GM04503 (cell line): ENCODE measurements around the gene BZW2.
A peak's percentile ranks its signal among the peaks of the same experiment; 100 is the strongest.

Source experiments
- DNase-seq: peaks from one replicate; pipeline ENCODE4 v3.0.0-alpha.2; 2012; ENCODE audit warnings: low read depth

The BZW2 gene

DNA sequence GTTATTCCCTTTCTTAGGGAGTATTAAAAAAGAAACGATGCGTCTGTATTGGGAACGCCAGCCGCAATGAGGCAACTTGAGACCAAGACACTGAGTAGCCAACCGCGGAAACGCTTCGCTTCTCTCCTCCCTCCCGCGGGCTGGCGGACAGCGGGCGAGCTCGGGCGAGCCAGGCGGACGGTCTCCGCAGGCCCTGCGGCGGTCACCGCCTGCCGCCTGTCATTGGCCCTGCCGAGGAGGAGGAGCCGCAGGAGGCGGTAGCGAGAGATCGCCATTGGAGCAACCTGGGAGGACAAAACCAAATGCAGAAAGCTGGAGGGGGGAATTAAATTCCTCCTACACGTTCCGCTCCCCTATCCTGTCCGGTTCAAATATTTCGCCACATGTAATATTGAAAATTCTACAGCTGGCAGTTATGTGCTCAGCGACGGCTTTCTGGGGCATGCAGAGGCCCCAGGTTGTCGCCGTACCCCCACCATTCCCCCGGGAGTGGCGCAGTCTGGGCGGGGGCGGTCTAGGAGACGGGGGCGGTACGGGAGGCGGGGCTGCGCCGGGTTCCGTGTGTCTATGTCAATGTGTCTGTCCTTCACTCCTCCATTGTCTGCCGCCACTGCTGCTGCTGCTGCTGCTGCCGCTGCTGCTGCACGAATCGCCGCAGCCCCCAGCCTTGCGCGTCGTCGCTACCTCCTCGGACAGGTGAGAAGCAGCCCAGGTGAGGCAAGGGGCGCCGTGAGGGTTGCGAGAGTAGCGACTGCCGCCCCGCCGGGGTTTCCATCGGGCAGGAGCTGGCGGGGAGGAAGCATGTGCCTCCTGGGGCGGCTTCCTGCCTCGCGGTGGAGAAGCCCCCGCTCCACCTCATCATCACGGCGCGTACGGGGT lies at the start of gene BZW2, which contains the start of gene ANKMY2:
Gene BZW2, plus strand, starts transcription at position 589 of the 879 bp plus-strand sequence. CDS start 19,263 bp downstream, outside the sequence.
Gene ANKMY2, minus strand, starts transcription at position 162 of the 879 bp plus-strand sequence. CDS start 181 bp downstream, outside the sequence.
- peak; percentile 77 for DNase-seq

DNA sequence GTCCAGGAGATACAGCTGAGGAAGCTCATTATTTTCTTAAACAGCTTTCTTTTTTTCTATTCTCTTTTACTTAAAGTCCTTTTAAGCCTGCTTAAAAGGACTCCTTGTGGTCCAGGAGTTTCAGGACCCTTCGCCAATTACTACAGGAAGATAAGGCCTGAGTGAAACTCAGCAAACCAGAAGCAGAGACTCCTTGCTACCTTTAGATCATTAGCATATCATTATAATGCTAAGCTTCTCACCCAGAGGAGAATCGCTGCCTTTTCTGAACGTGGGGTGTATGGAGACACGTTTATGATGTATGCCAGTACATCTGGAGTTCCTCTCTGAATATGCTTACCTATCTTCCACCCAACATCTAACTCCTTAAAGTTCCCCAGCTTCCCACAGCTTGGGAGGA lies 48.0 kb upstream of the BZW2 start:
- no peak for DNase-seq

DNA sequence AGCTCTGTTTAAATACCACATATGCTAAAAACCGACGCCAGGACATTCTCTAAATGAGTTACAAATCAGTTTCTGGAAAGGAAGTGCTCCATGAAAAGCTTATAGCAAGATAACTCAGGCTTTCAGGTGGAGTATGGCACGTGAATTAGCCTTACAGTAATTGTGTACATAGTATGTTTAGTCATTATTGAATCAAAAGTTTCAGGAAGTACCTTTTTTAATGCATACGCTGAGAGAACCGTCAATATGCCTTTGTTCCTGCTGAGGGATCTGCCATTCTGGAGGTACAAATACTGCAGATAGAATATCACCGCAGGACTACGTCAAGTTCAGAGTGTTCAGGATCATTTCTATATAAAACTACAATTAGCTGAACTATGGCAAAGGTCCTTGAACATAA lies 46.1 kb upstream of the BZW2 start:
- no peak for DNase-seq

DNA sequence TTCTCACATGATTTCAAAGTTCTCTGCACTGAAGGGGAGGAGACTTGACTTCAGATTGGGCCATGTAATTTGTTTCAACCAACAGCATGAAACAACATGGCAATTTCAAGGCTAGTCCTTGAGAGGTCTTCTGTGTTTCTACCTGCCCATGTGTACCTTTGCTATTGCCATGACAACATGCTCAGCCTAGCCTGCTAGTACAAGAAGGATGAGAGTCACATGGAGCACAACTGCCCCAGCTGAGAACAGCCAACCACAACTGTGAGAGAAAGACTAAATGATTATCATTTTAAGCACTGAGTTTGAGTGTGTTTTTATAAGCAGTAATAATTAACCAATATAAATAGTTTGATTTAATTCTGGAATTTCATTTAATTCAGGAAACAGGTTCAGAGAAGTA lies 42.3 kb upstream of the BZW2 start:
- no peak for DNase-seq

DNA sequence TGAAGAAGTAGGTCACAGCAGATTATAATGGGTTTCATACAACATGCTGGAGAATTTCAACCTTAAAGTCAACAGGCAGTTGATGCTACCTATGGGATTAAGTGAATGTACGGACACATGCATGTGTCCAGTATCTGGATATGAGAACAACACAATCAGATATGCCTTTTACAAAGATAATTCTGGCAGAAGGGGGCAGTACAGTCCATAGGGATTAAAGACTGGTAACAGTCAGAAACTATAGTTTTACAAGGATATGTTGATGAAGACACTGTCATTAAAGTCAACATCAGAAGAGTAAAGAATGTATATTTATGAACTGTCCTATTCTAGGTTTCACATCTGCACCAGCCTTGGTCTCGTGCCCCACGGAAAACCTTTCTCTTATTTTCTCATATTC lies 41.9 kb upstream of the BZW2 start:
- DNase-seq, result no peak

DNA sequence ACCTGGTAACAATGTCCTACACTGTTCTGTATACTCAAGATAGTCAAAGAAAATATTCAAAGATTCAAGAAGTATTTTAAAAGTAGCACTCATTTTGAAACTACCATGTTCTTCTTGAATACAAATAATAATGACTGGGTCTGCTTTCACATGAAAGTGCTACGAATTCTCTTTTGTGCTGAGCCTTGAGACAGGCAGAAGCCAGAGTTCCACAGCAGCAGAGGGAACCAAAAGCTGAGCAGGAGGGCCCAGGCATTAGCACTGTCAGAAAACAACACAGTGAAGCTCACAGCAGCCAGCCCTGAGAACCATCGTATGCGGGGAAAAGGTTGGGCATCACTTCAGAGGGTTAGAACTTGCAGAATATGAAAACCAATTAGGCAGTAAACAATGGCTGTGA lies 39.3 kb upstream of the BZW2 start:
- DNase-seq, result no peak

DNA sequence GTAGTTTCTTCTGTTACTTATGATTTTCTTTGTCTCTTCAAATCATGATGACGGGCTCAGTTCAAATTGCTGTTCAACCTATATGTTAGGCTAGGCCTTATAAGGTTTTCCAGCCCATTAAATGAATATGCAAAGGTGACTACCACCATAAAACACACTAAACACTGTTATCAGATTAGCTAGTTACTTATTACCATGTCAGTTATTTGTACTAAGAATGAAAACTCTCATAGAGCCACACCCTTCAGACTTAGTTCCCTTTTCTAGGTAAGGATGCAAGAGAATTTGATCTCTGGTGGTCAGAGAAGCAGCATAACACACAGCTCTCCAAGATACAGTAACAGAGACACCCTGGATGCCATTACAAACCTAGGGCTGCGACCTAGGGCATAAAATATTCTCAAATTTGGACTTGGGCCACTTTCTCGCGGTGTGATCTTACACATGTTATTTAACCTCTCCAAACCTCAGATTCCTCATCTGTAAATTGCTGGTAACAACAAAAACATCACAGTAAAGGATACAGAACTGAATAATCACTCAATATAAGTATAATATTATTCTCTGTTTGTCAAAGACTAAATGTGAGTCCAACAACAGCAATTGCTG lies 36.0 kb upstream of the BZW2 start:
- DNase-seq, result no peak

DNA sequence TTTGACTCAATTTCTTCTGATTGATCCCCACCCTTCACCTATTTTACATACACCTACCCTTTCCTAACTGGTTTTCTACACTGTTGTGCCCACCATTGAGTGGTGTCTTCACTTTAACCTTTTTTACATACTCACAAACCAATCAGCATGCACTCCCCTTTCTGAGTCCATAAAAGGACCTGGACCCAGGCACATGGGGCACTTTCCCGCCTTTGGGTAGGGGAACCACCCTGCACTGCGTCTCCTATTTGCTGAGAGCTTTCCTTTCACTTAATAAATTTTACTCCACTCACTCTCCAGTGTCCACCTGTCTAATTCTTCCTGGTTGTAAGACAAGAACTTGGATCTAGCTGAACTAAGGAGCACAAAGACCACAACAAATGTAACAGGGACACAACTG lies 34.3 kb upstream of the BZW2 start:
- no peak for DNase-seq

DNA sequence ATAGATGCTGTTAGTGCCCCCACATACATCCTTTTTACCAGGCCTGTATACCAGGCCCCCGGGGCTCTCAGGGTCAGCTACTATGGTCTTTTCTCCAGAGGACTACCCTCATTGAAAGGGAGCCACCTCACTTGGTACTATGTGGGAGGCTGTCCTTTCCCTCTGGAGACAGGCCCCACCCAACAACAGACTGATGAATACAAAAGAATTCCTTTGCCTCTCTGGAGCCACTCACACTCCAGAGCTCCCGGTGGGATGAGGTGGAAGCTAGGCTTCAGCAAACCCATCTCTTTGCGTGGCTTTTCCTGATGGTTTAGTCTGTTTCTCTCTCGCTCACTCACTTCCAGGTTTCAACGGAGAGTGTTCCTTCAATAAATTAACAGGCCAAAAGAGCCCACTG lies 30.8 kb upstream of the BZW2 start:
- no peak for DNase-seq

DNA sequence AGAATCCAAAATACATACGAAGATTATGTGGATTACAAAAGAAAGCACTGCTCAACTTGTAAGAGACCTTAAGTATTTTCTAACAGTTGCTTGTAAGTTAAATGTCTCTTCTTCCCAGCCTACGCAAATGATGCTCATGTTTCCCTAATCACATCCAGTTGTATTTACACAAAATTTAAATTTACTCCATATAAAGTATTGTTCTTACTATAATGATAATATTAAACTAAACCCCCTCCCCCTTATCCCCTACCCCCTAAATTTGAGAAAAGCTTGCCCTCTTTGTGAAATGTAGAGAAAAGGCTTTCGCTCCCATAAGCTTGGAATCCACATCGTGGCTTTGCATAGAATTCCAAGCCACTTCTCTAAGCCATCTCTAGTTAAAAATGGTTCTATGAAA lies 29.9 kb upstream of the BZW2 start:
- no peak for DNase-seq

DNA sequence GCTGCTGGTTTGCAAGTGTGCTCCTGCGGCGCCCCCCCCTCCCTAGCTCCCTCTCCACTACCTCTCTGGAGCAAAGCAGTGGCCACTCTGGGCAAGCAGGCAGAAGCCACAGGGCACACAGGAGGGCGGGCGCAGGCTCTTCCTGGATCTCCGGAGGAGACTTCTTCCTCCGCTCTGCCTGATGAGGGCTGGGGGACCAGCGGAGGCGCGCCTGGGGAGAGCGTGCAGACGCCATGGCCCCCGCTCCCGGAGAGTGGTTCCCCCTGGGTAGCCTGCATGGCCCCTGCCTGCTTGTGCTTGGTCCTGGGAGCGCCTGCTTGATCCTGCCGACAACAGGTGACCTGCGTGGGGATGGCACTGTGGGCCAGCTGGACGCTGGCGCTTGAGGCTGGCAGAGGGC lies 29.4 kb upstream of the BZW2 start:
- DNase-seq, result no peak

DNA sequence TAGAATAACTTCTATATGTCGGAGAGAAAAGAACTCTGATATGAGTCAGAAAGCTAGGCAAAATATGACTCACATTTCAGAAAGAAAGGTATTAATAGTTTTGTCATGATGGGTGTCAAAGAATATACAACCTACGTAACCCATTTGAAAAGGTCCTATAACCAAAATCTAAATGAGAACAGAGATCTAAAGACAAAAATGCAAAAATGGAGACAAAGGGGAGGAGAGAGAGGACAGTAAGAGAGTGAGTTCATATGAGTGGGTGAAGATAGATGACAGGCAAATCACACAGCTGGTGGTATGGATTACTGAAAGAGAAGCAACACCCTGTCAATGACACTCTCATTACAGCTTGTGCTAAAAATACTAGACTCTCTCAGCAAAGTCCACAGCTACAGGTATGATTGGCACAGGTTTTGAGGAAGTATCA lies 26.0 kb upstream of the BZW2 start:
- DNase-seq, result no peak

DNA sequence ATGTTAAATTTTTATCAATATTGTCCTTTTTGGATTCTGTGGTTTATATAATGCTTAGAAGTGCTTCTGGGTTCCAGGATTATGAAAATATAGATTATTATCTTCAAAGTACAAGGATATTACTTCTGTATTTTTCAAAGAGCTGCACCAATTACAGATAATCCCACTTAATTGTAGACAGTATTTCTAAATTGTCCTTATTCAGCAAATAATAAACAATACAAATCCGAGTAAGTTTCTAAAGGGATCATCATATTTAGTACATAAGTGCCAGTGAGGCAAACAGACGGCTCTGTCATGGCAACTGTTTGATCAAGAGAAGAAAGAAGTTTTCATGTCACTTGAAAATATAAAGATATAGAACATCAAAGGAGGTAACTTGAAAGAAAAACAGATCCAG lies 19.6 kb upstream of the BZW2 start:
- no peak for DNase-seq

DNA sequence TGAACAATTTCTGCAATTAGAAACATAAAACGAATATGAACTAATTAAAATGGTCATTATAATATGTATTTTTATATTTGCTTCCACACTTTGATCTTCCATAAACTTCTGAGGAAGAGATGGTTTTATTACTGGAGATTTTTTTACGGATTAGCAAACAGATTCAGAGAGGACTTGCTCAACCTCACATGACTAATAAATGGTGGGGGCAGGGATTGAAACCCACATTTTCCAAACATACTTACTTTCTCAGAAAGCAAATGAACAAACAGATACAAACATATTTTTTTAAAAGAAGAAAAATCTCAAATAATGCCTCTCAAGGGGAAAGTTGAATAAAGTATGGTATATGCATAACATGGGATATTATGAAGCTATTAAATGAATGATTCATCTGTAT lies 18.7 kb upstream of the BZW2 start:
- DNase-seq, result no peak

DNA sequence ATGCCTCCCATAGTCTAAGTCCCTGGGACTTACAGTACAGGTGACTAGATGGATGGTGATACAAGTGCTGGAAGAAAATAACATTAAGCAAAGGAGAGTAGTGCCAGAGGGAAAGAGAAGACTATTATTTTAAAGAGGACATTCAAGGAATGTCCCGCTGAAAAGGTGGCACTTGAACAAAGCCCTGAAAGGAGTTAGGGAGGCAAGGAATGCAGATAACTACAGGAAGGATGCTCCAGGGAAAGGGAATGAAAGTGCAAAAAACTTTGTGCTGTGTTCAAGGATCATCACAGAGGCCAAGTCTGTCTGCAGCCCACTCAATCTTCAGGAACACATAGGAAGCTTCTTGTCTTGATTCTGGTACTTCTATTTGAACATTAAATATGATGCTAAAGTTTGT lies 15.3 kb upstream of the BZW2 start:
- no peak for DNase-seq

DNA sequence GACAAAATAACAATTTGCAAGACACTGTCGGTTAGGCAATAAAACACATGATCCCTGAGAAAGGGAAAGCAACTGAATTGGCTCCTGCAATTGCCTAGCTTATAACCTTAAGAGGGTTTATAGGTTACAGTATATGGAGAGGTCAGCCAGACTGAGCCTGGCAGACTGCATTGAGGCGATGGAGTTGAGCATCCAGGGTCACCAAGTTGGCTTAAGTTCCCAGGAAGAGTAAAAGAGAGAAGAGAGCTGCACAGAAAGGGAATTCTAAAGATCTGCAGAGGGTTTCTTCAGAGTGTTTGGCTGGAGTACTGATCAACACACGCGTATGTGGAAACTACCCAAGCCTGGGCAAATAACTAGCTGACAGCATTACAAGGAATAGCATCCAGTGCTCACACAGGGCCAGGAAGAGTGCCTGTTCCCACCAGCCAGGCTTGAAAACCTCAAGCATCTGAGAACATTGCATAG lies 11.7 kb upstream of the BZW2 start:
- no peak for DNase-seq

DNA sequence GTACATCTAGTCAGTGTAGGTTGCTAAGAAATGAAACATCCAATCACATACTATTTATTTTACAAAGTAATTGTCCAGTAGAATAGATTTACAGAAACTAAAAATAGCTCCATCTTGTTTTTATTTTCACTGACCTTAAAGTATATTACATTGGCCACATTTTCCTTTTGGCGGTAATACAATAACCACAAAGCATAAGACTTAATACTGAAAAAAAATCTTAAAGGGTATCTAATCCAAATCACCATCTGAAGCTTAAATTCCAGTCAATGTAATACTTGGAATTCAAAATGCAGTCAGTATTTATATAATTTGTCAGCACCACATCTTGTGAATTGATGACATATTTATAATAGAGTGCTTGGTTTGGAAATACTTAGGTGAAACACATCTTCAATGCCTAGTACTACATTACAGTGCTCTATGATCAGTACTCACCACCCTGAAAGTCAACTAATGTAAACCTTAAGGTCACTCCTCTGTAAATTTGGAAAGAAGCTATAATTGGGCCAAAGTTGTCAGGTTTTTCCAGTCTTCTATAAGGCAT lies 9.4 kb upstream of the BZW2 start:
- DNase-seq, result no peak

DNA sequence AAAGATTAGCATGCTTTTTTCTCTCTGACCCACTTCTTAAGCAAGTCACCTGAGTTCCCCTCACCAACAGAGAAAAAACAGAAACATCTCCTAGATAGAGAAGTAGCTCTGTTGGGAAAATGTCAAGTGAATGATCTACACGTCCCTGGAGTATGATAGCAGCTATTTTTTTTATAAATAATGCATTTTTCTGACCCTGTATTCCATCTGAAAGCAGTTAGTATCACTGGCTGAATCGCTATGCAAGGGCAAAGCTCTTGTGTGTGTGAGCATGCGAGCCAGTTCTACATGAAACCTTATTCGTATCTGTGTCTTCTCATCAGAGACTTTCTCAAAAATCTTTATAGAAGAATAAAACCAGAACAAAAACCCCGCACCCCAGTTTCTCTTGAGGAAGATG lies 8.6 kb upstream of the BZW2 start:
- DNase-seq, result no peak

DNA sequence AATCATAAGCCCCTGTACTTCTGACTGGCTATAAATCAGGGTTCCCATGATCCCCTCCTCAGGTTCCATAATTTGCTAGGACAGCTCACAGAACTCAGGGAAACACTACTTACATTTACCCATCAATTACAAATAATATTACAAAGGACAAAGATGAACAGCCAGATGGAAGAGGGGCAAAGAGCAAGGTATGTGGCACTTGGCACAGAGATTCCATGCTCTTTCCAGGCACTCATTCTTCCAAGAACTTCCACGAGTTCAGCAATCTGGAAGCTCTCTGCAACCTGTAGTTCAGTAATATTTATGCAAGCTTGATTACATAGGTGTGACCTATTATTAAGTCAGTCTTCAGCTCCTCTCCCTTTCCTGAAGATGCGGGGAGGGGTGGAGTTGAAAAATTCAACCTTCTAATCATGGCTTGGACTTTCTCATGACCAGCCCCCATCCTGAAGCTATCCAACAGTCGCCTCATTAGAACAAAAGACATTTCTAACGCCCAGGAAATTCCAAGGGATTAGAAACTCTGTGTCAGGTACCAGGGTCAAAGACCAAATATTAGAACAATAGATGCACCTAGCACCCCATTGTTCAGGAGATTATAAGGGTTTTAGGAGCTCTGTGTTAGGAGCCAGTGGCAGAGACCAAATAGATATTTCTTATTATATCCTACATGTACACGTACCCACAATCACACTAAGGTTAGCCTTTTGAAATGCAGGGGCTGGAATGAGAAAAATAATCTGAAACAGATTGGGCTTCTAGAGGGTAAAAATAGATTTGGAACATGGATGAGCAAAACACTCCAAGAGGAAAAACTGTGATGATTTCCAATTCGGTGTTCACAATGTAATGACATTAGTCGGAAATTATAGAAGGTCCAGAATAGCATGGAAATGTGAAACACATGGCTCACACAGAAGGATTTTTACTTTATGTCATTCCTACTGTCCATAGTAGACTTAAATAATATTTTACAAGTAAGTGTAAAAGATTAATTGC lies 7.4 kb upstream of the BZW2 start:
- no peak for DNase-seq

DNA sequence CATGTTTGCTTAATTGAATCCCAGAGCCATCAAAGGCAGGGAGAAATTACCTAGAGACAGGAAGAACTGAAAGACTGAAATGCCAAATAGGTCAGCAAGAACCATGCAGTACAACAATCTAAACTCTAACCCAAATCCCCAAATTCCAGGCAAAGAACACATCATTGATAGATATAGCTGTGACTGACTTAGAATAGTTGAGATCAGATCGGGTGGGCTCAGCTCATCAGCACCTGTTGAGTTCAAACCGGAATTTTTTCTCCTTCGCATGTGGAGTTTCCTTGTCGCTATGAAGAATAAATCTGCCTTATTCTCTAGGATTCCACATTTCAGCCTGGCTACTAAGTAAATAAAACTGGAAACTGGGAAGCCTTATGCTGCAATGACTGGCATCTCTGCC lies 1.8 kb upstream of the BZW2 start:
- DNase-seq, result no peak

DNA sequence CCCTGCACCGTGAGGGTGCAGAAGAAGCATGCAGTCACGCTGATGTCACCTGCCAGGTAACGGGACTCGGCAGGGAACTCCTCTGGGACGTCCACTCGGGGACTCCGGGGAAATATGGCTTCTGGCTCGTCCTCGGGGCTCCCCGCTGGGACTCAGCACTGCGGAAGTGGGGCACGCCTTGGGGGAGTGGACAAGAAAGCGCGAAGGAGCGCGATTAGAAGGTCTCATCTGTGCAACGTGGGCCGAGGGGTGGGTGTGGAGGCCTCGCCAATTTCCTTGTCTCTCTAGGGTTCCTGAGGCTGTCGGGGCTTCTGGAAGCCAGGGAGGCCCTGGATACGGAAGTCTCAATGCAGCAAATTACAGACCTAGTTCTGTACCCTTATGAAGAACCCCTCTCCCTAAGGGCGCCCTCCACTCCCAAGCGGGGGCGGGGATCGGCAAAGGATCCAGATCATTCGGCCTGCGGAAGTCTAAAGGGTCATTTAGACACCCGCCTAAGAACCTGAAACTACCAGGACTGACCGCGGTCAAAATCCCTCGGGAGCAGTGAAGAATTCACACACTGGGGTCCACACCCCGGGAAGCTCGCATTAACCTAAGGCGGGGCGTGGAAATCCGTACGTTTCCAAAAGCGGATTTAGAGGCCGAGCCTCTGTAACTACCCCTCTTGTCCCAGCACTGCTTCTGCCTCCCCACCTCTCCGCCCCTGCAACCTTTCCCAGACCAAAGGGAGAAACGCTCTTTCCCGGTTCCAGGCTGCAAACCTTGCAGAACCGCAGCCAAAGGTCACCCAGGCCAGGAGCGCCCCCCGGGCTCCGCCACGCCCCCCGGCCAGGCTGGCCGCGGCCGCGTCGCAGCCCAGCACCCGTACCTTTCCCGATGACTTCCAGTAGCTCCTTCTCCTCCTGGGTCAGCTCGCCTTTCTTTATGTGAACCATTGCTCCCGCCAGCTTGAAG lies 1.1 kb upstream of the BZW2 start:
- no peak for DNase-seq
